Caco-2 (cell line): Measurements from ENCODE around the gene ARHGEF9. TPM values are rescaled to one million over a fixed set of nuclear protein-coding genes. Genes with fewer than 3 reads are reported as not detected.
"Not testable (repeated sequence)": the region's sequence is repeated elsewhere in the genome, so short reads cannot be mapped to it uniquely, and the experiment has no call there.

Experiments used
- Bru-seq: library from RNA; stranded (reverse); fragments of 400-500 nt; gene quantifications from one replicate; lab custom pipeline; 2021; lab: Mats Ljungman, UMichigan
- BruChase-seq, 2 experiments: library from RNA; stranded (reverse); fragments of 400-500 nt; gene quantifications; one replicate each; lab custom pipeline; 2021; lab: Mats Ljungman, UMichigan
- BruUV-seq: library from RNA; stranded (reverse); fragments of 400-500 nt; replicated peaks from 2 replicates; lab custom pipeline; 2021; lab: Mats Ljungman, UMichigan
- CTCF ChIA-PET: fragments of 300-600 bp; sonication (Branson Sonifier 250); formaldehyde crosslinking; loops from one replicate; lab custom pipeline; 2022; ENCODE audit warnings: antibody characterized with exemption; lab: Charles Lee
- POLR2A ChIA-PET: fragments of 300-600 bp; sonication (Branson Sonifier 250); formaldehyde crosslinking; loops from one replicate; lab custom pipeline; 2022; ENCODE audit warnings: antibody characterized with exemption; lab: Charles Lee
- DNase-seq, 2 experiments: peaks; one replicate each; pipeline versions ENCODE4 v3.0.0 to v3.0.0-alpha.2; 2020 to 2022
- H3K27me3 ChIP-seq: replicated peaks from 2 replicates; pipeline ENCODE4 v1.6.0; 2011; ENCODE audit warnings: low read length; ENCODE audit not compliant: control insufficient read depth, insufficient read depth
- H3K36me3 ChIP-seq: 2 replicates; pipeline ENCODE4 v1.5.1; 2011; ENCODE audit warnings: low read length; ENCODE audit not compliant: control insufficient read depth, insufficient read depth
- H3K4me1 ChIP-seq: fragments of 250-450 bp; sonication (Bioruptor Pico); 2 replicates; pipeline ENCODE4 v1.5.1; 2020; ENCODE audit warnings: mild to moderate bottlenecking
- H3K4me3 ChIP-seq: 2 replicates; pipeline ENCODE4 v1.5.1; 2011; ENCODE audit warnings: low read depth, mild to moderate bottlenecking, control low read depth, low read length
- H3K9me3 ChIP-seq: fragments of 250-450 bp; sonication (Bioruptor Pico); 2 replicates; pipeline ENCODE4 v1.5.1; 2020; ENCODE audit warnings: mild to moderate bottlenecking, moderate library complexity
- H3K27ac Mint-ChIP-seq: one replicate; pipeline ENCODE4 v1.8.0; 2022; ENCODE audit warnings: mixed read lengths; ENCODE audit not compliant: unreplicated experiment
- H3K27me3 Mint-ChIP-seq: one replicate; pipeline ENCODE4 v1.8.0; 2022; ENCODE audit warnings: mixed read lengths; ENCODE audit not compliant: insufficient read depth, unreplicated experiment
- H3K36me3 Mint-ChIP-seq: one replicate; pipeline ENCODE4 v1.8.0; 2022; ENCODE audit warnings: mild to moderate bottlenecking, mixed read lengths; ENCODE audit not compliant: insufficient read depth, unreplicated experiment
- H3K4me1 Mint-ChIP-seq: one replicate; pipeline ENCODE4 v1.8.0; 2022; ENCODE audit warnings: low read depth, mixed read lengths; ENCODE audit not compliant: unreplicated experiment
- H3K4me3 Mint-ChIP-seq: one replicate; pipeline ENCODE4 v1.8.0; 2022; ENCODE audit warnings: mild to moderate bottlenecking, moderate library complexity, mixed read lengths; ENCODE audit not compliant: unreplicated experiment
- H3K9me3 Mint-ChIP-seq: one replicate; pipeline ENCODE4 v1.8.0; 2022; ENCODE audit warnings: mixed read lengths; ENCODE audit not compliant: unreplicated experiment
- CTCF ChIP-seq, 2 experiments: fragments of 200-600 bp in 1 of 2; IDR thresholded peaks; 1 replicate in 1 of 2; 2 replicates in 1 of 2; pipeline versions ENCODE4 v1.5.1 to v1.8.0; 2011 to 2022; ENCODE audit warnings: antibody characterized with exemption in 1 of 2, control low read depth in 1 of 2, inconsistent platforms in 1 of 2, low read depth in 1 of 2, low read length in 1 of 2, mild to moderate bottlenecking in 1 of 2, moderate library complexity in 1 of 2; ENCODE audit not compliant: insufficient read depth in 1 of 2, severe bottlenecking in 1 of 2, unreplicated experiment in 1 of 2
- intact Hi-C: fragments of 100-400 bp; cut with micrococcal nuclease; formaldehyde crosslinking; loops from one replicate; pipeline ENCODE4 v1.10.0; 2022; ENCODE audit not compliant: unreplicated experiment
- long read RNA-seq: library from polyadenylated mRNA; stranded (forward); transcript quantifications from one replicate; pipeline ENCODE4 v2.0.0, GENCODE V29; 2022
- total RNA-seq: library from RNA; stranded (reverse); gene quantifications from 2 replicates; pipeline ENCODE4 v1.2.3, GENCODE V29; 2022

Gene ARHGEF9
- 9.8 and 14.4 TPM in 2 replicates for total RNA-seq
- percentile 50 among the genes with signal in this experiment for Bru-seq, nascent RNA
- percentile 49 among the genes with signal in this experiment for BruChase-seq, experiment 1, labeled RNA remaining after a 2-hour chase
- BruChase-seq, experiment 2, labeled RNA remaining after a 6-hour chase = percentile 49 among the genes with signal in this experiment
- long read RNA-seq, partial matches to known transcripts = 1 of 6 reads
- long read RNA-seq, other reads (novel, unspliced or antisense) = 3 of 6 reads

- no peaks in the 10 kb centered on the region for H3K27me3 ChIP-seq
- no peak within 1 kb of the TSS for H3K4me3 Mint-ChIP-seq
- DNase-seq = no peak
- POLR2A ChIA-PET = no interaction called here
- CTCF ChIA-PET = no interaction called here
- no peaks in the 10 kb centered on the region for H3K4me1 ChIP-seq
- H3K4me1 Mint-ChIP-seq = no peaks in the 10 kb centered on the region
- TF ChIP-seq CTCF (IDR thresholded peaks at IDR 0.05; ENCODE audit: insufficient read depth in 1 of 2, low read depth in 1 of 2, low read length in 1 of 2, severe bottlenecking in 1 of 2, unreplicated experiment in 1 of 2) = no peak
- BruUV-seq = no TSS peak
- H3K9me3 ChIP-seq = no peaks in the 10 kb centered on the region
- no peaks in the 10 kb centered on the region for H3K27me3 Mint-ChIP-seq
- intact Hi-C loops = no loop called here
- H3K36me3 Mint-ChIP-seq = no peaks in the 10 kb centered on the region
- no peak within 1 kb of the TSS for H3K27ac Mint-ChIP-seq
- no peaks in the 10 kb centered on the region for H3K9me3 Mint-ChIP-seq
- H3K36me3 ChIP-seq = no peaks in the 10 kb centered on the region
- H3K4me3 ChIP-seq = no peak within 1 kb of the TSS
These were observed at the start of gene ARHGEF9 for GRCh38 chrX:63784902-63785707. TSS of gene ARHGEF9 (minus strand) at chrX:63785214. CDS start at chrX:63785145, 69 bp downstream.

- H3K9me3 Mint-ChIP-seq = peaks cover 22% of the 10 kb centered on the region
- H3K27ac Mint-ChIP-seq, BruUV-seq, H3K27me3 ChIP-seq, H3K4me1 Mint-ChIP-seq, H3K36me3 ChIP-seq, H3K9me3 ChIP-seq, H3K27me3 Mint-ChIP-seq, H3K4me1 ChIP-seq, H3K4me3 ChIP-seq, POLR2A ChIA-PET, H3K4me3 Mint-ChIP-seq, intact Hi-C loops, H3K36me3 Mint-ChIP-seq, DNase-seq, CTCF ChIA-PET: not testable (repeated sequence)
These were observed 40.4 kb upstream of the ARHGEF9 start for GRCh38 chrX:63825446-63825845.

- Mint-ChIP-seq H3K4me1 (no peaks in the 10 kb centered on the region), H3K27ac (no peak overlapping the region), H3K4me3 (no peak overlapping the region), H3K9me3 (no peaks in the 10 kb centered on the region), H3K27me3 (no peaks in the 10 kb centered on the region), H3K36me3 (no peaks in the 10 kb centered on the region)
- intact Hi-C loops = no loop called here
- no peaks in the 10 kb centered on the region for H3K27me3 ChIP-seq
- TF ChIP-seq CTCF (IDR thresholded peaks at IDR 0.05; ENCODE audit: insufficient read depth in 1 of 2, low read depth in 1 of 2, low read length in 1 of 2, severe bottlenecking in 1 of 2, unreplicated experiment in 1 of 2) = no peak
- no peaks in the 10 kb centered on the region for H3K4me1 ChIP-seq
- no peak for DNase-seq
- no peaks in the 10 kb centered on the region for H3K36me3 ChIP-seq
- no peaks in the 10 kb centered on the region for H3K9me3 ChIP-seq
- no TSS peak for BruUV-seq
- POLR2A ChIA-PET = no interaction called here
- CTCF ChIA-PET = no interaction called here
- H3K4me3 ChIP-seq = no peak overlapping the region
These were observed 33.1 kb upstream of the ARHGEF9 start for GRCh38 chrX:63818156-63818555.
